Measurements from ENCODE around the gene RAB22A.

DNA sequence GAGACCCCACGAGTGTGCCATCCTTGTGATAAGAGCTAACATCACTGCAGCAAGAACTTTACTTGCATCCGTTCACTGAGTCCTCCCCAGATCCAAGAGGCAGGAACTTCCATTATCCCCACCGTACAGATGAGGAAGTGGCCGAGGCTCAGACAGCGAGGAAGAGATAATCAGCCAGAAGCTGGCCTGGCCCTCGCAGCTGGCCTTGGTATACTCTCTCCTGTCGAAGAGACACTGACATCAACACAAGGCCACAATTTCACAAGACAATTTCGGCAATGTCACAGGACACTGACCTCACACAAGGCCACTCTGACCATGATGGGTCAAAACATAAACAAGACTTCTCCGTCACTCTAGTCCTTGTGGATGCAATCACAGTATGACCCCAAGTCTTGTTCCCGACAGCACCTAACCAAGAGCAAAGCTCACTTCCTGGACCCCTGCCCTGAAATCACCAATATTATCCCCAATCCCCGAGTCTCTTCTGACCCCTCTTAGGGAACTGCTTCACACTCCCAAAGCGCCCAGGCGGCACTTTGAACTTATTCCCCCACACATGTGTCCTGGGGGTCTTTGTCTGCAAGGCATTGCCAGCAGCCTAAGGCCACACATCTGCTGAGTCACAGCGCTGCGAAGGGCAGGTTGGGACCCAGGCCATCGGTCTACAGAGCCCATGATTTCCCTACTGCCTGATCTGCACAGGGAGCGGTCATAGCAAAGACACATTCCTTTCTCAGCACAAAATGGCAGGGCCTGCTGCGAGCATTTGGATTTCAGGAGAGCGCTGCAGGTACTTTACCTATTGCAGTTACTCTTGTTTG lies 64.7 kb downstream of the RAB22A start:
- TF ChIP-seq, protein P1, sequence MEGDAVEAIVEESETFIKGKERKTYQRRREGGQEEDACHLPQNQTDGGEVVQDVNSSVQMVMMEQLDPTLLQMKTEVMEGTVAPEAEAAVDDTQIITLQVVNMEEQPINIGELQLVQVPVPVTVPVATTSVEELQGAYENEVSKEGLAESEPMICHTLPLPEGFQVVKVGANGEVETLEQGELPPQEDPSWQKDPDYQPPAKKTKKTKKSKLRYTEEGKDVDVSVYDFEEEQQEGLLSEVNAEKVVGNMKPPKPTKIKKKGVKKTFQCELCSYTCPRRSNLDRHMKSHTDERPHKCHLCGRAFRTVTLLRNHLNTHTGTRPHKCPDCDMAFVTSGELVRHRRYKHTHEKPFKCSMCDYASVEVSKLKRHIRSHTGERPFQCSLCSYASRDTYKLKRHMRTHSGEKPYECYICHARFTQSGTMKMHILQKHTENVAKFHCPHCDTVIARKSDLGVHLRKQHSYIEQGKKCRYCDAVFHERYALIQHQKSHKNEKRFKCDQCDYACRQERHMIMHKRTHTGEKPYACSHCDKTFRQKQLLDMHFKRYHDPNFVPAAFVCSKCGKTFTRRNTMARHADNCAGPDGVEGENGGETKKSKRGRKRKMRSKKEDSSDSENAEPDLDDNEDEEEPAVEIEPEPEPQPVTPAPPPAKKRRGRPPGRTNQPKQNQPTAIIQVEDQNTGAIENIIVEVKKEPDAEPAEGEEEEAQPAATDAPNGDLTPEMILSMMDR (IDR thresholded peaks at IDR 0.05; ENCODE audit: insufficient read depth, low read length): no peak
- TF ChIP-seq, protein P2, sequence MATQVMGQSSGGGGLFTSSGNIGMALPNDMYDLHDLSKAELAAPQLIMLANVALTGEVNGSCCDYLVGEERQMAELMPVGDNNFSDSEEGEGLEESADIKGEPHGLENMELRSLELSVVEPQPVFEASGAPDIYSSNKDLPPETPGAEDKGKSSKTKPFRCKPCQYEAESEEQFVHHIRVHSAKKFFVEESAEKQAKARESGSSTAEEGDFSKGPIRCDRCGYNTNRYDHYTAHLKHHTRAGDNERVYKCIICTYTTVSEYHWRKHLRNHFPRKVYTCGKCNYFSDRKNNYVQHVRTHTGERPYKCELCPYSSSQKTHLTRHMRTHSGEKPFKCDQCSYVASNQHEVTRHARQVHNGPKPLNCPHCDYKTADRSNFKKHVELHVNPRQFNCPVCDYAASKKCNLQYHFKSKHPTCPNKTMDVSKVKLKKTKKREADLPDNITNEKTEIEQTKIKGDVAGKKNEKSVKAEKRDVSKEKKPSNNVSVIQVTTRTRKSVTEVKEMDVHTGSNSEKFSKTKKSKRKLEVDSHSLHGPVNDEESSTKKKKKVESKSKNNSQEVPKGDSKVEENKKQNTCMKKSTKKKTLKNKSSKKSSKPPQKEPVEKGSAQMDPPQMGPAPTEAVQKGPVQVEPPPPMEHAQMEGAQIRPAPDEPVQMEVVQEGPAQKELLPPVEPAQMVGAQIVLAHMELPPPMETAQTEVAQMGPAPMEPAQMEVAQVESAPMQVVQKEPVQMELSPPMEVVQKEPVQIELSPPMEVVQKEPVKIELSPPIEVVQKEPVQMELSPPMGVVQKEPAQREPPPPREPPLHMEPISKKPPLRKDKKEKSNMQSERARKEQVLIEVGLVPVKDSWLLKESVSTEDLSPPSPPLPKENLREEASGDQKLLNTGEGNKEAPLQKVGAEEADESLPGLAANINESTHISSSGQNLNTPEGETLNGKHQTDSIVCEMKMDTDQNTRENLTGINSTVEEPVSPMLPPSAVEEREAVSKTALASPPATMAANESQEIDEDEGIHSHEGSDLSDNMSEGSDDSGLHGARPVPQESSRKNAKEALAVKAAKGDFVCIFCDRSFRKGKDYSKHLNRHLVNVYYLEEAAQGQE (IDR thresholded peaks at IDR 0.05; ENCODE audit: insufficient replicate concordance, low read depth): no peak
